Neural progenitor cell (in vitro differentiated cells): Measurements from ENCODE around the gene EFCAB8. TPM values are rescaled to one million over a fixed set of nuclear protein-coding genes. Genes with fewer than 3 reads are reported as not detected.
"Not testable (repeated sequence)": the region's sequence is repeated elsewhere in the genome, so short reads cannot be mapped to it uniquely, and the experiment has no call there.

ENCODE experiments used
- DNase-seq: peaks from one replicate; pipeline ENCODE4 v3.0.0-alpha.2; 2016; ENCODE audit warnings: low spot score
- H2AFZ ChIP-seq: fragments of 200-600 bp; sonication (generic); replicated peaks from 2 replicates; pipeline ENCODE4 v1.6.1; 2016; ENCODE audit warnings: antibody characterized with exemption
- H3F3A ChIP-seq: fragments of 200-600 bp; sonication (generic); 2 replicates; pipeline ENCODE4 v1.6.1; 2016; ENCODE audit warnings: antibody characterized with exemption, low read depth
- H3K27ac ChIP-seq: fragments of 200-600 bp; sonication (generic); 2 replicates; pipeline ENCODE4 v1.5.1; 2016; ENCODE audit warnings: mild to moderate bottlenecking
- H3K27me3 ChIP-seq: fragments of 200-600 bp; sonication (generic); 2 replicates; pipeline ENCODE4 v1.6.1; 2016; ENCODE audit warnings: mild to moderate bottlenecking, moderate library complexity
- H3K36me3 ChIP-seq: fragments of 200-600 bp; sonication (generic); 2 replicates; pipeline ENCODE4 v1.5.1; 2016
- H3K4me1 ChIP-seq: fragments of 200-600 bp; sonication (generic); 2 replicates; pipeline ENCODE4 v1.6.1; 2016; ENCODE audit warnings: mixed run types
- H3K4me2 ChIP-seq: fragments of 200-600 bp; sonication (generic); 2 replicates; pipeline ENCODE4 v1.6.1; 2016
- H3K4me3 ChIP-seq: fragments of 200-600 bp; sonication (generic); 2 replicates; pipeline ENCODE4 v1.5.1; 2016
- H3K79me2 ChIP-seq: fragments of 200-600 bp; sonication (generic); 2 replicates; pipeline ENCODE4 v1.6.1; 2016; ENCODE audit warnings: low read depth
- H3K9ac ChIP-seq: fragments of 200-600 bp; sonication (generic); 2 replicates; pipeline ENCODE4 v1.6.1; 2016
- H3K9me3 ChIP-seq: fragments of 200-600 bp; sonication (generic); 2 replicates; pipeline ENCODE4 v1.5.1; 2016; ENCODE audit warnings: low read depth
- H4K20me1 ChIP-seq: fragments of 200-600 bp; sonication (generic); 2 replicates; pipeline ENCODE4 v1.6.1; 2016; ENCODE audit warnings: low read depth
- H3K27ac Mint-ChIP-seq: 3 replicates; pipeline ENCODE4 v1.8.0; 2021; ENCODE audit warnings: mixed read lengths
- H3K27me3 Mint-ChIP-seq: 2 replicates; pipeline ENCODE4 v1.8.0; 2022; ENCODE audit warnings: low read depth, mild to moderate bottlenecking, inconsistent platforms, moderate library complexity, mixed read lengths; ENCODE audit not compliant: insufficient read depth
- H3K36me3 Mint-ChIP-seq: 3 replicates; pipeline ENCODE4 v1.8.0; 2021; ENCODE audit warnings: mixed read lengths
- H3K4me1 Mint-ChIP-seq: 3 replicates; pipeline ENCODE4 v1.8.0; 2021; ENCODE audit warnings: mixed read lengths
- H3K4me3 Mint-ChIP-seq: 3 replicates; pipeline ENCODE4 v1.8.0; 2021; ENCODE audit warnings: mild to moderate bottlenecking, moderate library complexity, mixed read lengths
- H3K9me3 Mint-ChIP-seq: 3 replicates; pipeline ENCODE4 v1.8.0; 2020; ENCODE audit warnings: mixed read lengths
- EZH2 ChIP-seq: fragments of 200-600 bp; sonication (generic); IDR thresholded peaks from 2 replicates; pipeline ENCODE4 v1.6.1; 2017; ENCODE audit warnings: antibody characterized with exemption, mild to moderate bottlenecking, moderate library complexity
- EZH2phosphoT487 ChIP-seq: fragments of 200-600 bp; sonication (generic); IDR thresholded peaks from 2 replicates; pipeline ENCODE4 v1.6.1; 2017; ENCODE audit warnings: antibody characterized with exemption
- total RNA-seq: library from RNA; depleted of rRNA; stranded (reverse); fragments of >200 nt; gene quantifications from 2 replicates; pipeline ENCODE4 v1.2.3, GENCODE V29; 2015; ENCODE audit warnings: low replicate concordance
- TF ChIP-seq, protein P1 (sequence below): fragments of 200-600 bp; sonication (generic); IDR thresholded peaks from 2 replicates; pipeline ENCODE4 v1.5.1; 2017; ENCODE audit warnings: antibody characterized with exemption, mild to moderate bottlenecking

Gene EFCAB8
- total RNA-seq, 1 donor from 2014 or later, result not detected

DNA sequence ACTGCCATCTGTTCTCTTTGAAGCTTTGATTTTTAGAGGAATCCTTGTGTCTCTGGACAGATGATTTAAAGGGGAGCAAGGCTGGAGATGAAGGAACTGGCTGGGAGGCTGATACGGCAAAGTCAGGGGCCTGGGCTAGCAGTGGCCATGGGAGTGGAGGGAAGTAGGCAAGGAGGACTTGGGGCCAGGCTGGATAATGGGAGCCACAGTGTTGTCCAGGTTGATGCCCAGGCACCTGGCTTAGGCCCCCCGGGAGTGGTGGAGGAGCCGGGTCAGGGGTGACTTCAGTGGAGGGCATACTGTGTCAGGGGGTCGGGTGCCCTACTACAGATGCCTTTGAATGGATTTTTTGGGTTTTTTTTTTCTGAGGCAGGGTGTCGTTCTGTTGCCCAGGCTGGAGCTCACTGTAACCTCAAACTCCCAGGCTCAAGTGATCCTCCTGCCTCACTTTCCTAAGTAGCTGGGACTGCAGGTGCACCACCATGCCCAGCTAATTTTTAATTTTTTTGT is 45.0 kb downstream of the EFCAB8 start:
- H3K4me3 Mint-ChIP-seq, result no peak overlapping the region
- Histone ChIP-seq H3K4me1 (no peaks in the 10 kb centered on the region), H3K27me3 (no peaks in the 10 kb centered on the region), H2AFZ (no peak overlapping the region), H3K4me3 (no peak overlapping the region), H3F3A (no peaks in the 10 kb centered on the region), H3K9ac (no peak overlapping the region), H3K27ac (no peak overlapping the region), H3K36me3 (no peaks in the 10 kb centered on the region), H3K9me3 (no peaks in the 10 kb centered on the region), H3K79me2 (no peaks in the 10 kb centered on the region), H3K4me2 (no peak overlapping the region), H4K20me1 (no peaks in the 10 kb centered on the region)
- peaks cover 1% of the 10 kb centered on the region for H3K4me1 Mint-ChIP-seq
- TF ChIP-seq, protein P1, sequence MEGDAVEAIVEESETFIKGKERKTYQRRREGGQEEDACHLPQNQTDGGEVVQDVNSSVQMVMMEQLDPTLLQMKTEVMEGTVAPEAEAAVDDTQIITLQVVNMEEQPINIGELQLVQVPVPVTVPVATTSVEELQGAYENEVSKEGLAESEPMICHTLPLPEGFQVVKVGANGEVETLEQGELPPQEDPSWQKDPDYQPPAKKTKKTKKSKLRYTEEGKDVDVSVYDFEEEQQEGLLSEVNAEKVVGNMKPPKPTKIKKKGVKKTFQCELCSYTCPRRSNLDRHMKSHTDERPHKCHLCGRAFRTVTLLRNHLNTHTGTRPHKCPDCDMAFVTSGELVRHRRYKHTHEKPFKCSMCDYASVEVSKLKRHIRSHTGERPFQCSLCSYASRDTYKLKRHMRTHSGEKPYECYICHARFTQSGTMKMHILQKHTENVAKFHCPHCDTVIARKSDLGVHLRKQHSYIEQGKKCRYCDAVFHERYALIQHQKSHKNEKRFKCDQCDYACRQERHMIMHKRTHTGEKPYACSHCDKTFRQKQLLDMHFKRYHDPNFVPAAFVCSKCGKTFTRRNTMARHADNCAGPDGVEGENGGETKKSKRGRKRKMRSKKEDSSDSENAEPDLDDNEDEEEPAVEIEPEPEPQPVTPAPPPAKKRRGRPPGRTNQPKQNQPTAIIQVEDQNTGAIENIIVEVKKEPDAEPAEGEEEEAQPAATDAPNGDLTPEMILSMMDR, result no peak
- H3K9me3 Mint-ChIP-seq, result no peaks in the 10 kb centered on the region
- H3K36me3 Mint-ChIP-seq, result no peaks in the 10 kb centered on the region
- no peak overlapping the region for H3K27ac Mint-ChIP-seq
- peaks cover 6% of the 10 kb centered on the region for H3K27me3 Mint-ChIP-seq
- DNase-seq, result no peak

DNA sequence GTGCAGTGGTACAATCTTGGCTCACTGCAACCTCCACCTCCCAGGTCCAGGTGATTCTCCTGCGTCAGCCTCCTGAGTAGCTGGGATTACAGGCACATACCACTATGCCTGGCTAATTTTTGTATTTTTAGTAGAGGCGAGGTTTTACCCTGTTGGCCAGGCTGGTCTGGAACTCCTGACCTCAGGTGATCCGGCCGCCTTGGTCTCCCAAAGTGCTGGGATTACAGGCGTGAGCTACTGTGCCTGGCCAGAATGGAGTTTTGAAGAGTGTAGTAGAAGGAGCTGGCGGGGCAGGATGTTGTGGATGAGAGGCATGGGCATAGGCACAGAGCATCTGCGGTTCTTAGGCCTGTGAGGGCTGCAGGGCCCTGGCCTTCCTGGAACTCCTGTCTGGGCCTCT is 46.0 kb downstream of the EFCAB8 start:
- not testable (repeated sequence) for H3K4me1 ChIP-seq, H3K27me3 ChIP-seq, H3K27ac Mint-ChIP-seq, H3K9me3 ChIP-seq, H3K9ac ChIP-seq, H3K4me3 ChIP-seq, H3K79me2 ChIP-seq, H3K4me2 ChIP-seq, H3F3A ChIP-seq, H3K4me3 Mint-ChIP-seq, DNase-seq, H3K36me3 Mint-ChIP-seq, H4K20me1 ChIP-seq, H3K4me1 Mint-ChIP-seq, H3K27me3 Mint-ChIP-seq, H3K36me3 ChIP-seq, H2AFZ ChIP-seq, H3K27ac ChIP-seq, H3K9me3 Mint-ChIP-seq

DNA sequence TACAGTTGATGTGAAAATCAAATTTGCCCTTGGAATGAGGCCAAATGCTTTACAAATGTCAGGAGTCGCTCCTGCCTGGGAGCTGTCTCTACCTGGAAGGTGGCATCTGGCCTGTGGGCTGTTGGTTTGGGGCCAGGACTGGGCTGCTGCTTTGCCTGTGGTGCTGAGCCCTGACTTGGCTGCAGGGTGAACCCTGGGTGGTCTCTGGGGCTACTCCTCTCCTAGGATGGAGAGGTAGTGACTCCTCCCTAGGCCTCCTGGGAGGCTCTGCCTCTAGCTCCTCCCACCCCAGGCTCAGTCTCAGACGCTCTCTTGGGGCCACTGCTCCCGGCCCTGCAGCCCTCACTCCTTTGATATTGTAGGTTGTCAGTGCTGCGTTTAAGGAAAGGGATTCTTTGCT is 47.5 kb downstream of the EFCAB8 start:
- peak; percentile 35 for DNase-seq
- no peaks in the 10 kb centered on the region for H3F3A ChIP-seq
- H4K20me1 ChIP-seq, result no peaks in the 10 kb centered on the region
- Mint-ChIP-seq H3K4me1 (peaks cover 2% of the 10 kb centered on the region), H3K4me3 (no peak overlapping the region), H3K9me3 (no peaks in the 10 kb centered on the region), H3K36me3 (no peaks in the 10 kb centered on the region), H3K27ac (no peak overlapping the region), H3K27me3 (peaks cover 8% of the 10 kb centered on the region)
- no peak overlapping the region for H2AFZ ChIP-seq
- no peak overlapping the region for H3K9ac ChIP-seq
- no peaks in the 10 kb centered on the region for H3K36me3 ChIP-seq
- H3K4me1 ChIP-seq, result no peaks in the 10 kb centered on the region
- H3K4me3 ChIP-seq, result no peak overlapping the region
- H3K9me3 ChIP-seq, result no peaks in the 10 kb centered on the region
- no peak overlapping the region for H3K27ac ChIP-seq
- no peak overlapping the region for H3K4me2 ChIP-seq
- no peak for TF ChIP-seq EZH2
- TF ChIP-seq, protein P1, result no peak
- no peaks in the 10 kb centered on the region for H3K79me2 ChIP-seq
- H3K27me3 ChIP-seq, result no peaks in the 10 kb centered on the region

DNA sequence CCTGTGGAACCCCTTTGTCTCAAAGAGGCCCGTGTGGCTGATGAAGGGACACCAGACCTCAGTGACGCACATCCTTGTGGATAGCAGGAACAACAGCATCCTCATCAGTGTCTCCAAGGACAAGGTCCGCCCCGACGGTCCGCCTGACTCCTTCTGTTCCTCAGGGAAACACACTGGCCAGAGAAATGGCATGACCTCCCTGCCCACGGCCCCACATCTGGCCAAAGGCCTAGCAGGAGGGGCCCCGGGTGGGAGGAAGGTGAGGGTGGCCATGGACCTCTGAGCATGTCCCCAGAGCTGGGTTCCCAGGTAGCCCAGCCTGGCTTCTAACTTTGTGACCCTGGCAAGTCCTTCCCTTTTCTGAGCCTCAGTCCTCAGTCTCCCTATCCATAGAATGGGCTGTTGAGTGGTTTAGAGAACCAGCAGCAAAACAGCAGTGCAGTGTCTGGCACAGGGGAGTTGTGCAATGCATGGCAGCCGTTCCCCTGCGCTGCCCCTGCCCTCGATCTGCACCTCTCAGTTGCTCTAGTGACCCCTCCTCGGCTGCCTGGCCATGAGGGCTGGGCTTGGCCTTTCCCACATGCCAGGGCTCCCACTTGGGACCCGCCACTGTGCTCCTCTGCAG is 48.3 kb downstream of the EFCAB8 start:
- H3K27me3 ChIP-seq, result no peaks in the 10 kb centered on the region
- Mint-ChIP-seq H3K4me3 (no peak overlapping the region), H3K4me1 (peaks cover 6% of the 10 kb centered on the region), H3K27ac (no peak overlapping the region), H3K36me3 (no peaks in the 10 kb centered on the region), H3K27me3 (peaks cover 8% of the 10 kb centered on the region), H3K9me3 (no peaks in the 10 kb centered on the region)
- H2AFZ ChIP-seq, result no peak overlapping the region
- no peak overlapping the region for H3K4me3 ChIP-seq
- no peak overlapping the region for H3K4me2 ChIP-seq
- no peaks in the 10 kb centered on the region for H4K20me1 ChIP-seq
- H3F3A ChIP-seq, result no peaks in the 10 kb centered on the region
- TF ChIP-seq, protein P1, result no peak
- TF ChIP-seq EZH2 (no peak), EZH2phosphoT487 (no peak)
- no peaks in the 10 kb centered on the region for H3K9me3 ChIP-seq
- H3K27ac ChIP-seq, result no peak overlapping the region
- H3K9ac ChIP-seq, result no peak overlapping the region
- DNase-seq, result no peak
- no peaks in the 10 kb centered on the region for H3K4me1 ChIP-seq
- H3K36me3 ChIP-seq, result no peaks in the 10 kb centered on the region
- no peaks in the 10 kb centered on the region for H3K79me2 ChIP-seq
